Stimulated activated CD4-positive, alpha-beta T cell treated with anti-CD3 and anti-CD28 coated beads, Interleukin-2, amount 100 ng/mL, for 4 hours (primary cell): ENCODE measurements around the gene PPEF2.
"Not testable (repeated sequence)": the region's sequence is repeated elsewhere in the genome, so short reads cannot be mapped to it uniquely, and the experiment has no call there.

Experiments used
- DNase-seq: peaks from one replicate; pipeline ENCODE4 v3.0.0-alpha.2; 2020; ENCODE audit warnings: low read depth

PPEF2 gene

GRCh38 chr4:75895744-75896314 is 6.4 kb downstream of the PPEF2 start:
- DNase-seq, result no peak

GRCh38 chr4:75892508-75892907 is 9.7 kb downstream of the PPEF2 start:
- no peak for DNase-seq

- DNase-seq, result no peak
These were observed 10.6 kb downstream of the PPEF2 start for GRCh38 chr4:75891611-75892010.

- no peak for DNase-seq
These were observed 12.6 kb downstream of the PPEF2 start for GRCh38 chr4:75889537-75890199.

GRCh38 chr4:75886104-75886503 is 16.1 kb downstream of the PPEF2 start:
- DNase-seq, result no peak

- DNase-seq, result no peak
These were observed 20.8 kb downstream of the PPEF2 start for GRCh38 chr4:75881476-75881875.

- DNase-seq, result no peak
These were observed 22.0 kb downstream of the PPEF2 start for GRCh38 chr4:75880278-75880677.

GRCh38 chr4:75878246-75878756 is 24.0 kb downstream of the PPEF2 start:
- DNase-seq, result no peak

- no peak for DNase-seq
These were observed 26.0 kb downstream of the PPEF2 start for GRCh38 chr4:75876218-75876617.

GRCh38 chr4:75869100-75869499 is 33.2 kb downstream of the PPEF2 start:
- DNase-seq, result no peak

- DNase-seq, result no peak
These were observed 35.1 kb downstream of the PPEF2 start for GRCh38 chr4:75867130-75867529.

- DNase-seq, result no peak
These were observed 41.6 kb downstream of the PPEF2 start for GRCh38 chr4:75860606-75861005.

GRCh38 chr4:75858721-75859120 is 43.5 kb downstream of the PPEF2 start:
- no peak for DNase-seq

GRCh38 chr4:75849461-75849860 is 52.8 kb downstream of the PPEF2 start:
- no peak for DNase-seq

GRCh38 chr4:75848891-75849290 is 53.4 kb downstream of the PPEF2 start:
- no peak for DNase-seq

GRCh38 chr4:75848171-75848760 is 54.0 kb downstream of the PPEF2 start:
- not testable (repeated sequence) for DNase-seq

- DNase-seq, result no peak
These were observed 56.3 kb downstream of the PPEF2 start for GRCh38 chr4:75845992-75846391.

- DNase-seq, result no peak
These were observed 58.0 kb downstream of the PPEF2 start for GRCh38 chr4:75844151-75844662.

- DNase-seq, result no peak
These were observed 58.7 kb downstream of the PPEF2 start for GRCh38 chr4:75843596-75843995.

- no peak for DNase-seq
These were observed 60.4 kb downstream of the PPEF2 start for GRCh38 chr4:75841641-75842520.

GRCh38 chr4:75834772-75835154 is 67.5 kb downstream of the PPEF2 start:
- DNase-seq, result no peak

- DNase-seq, result no peak
These were observed 68.0 kb downstream of the PPEF2 start for GRCh38 chr4:75834095-75834771.
